ENCODE measurements around the gene WDTC1. TPM values are rescaled to one million over a fixed set of nuclear protein-coding genes. Genes with fewer than 3 reads are reported as not detected.

Gene WDTC1
- total RNA-seq, 1 experiment from 2014 or later = 19.0 TPM

GRCh38 chr1:27331426-27331825, 97.0 kb downstream of the WDTC1 start:
- no peak overlapping the region for H3T11ph ChIP-seq (ENCODE audit: low read length)
- H2BK20ac ChIP-seq (ENCODE audit: low read depth, low read length, poor library complexity, severe bottlenecking) = no peak overlapping the region
- Mint-ChIP-seq H3K36me3 (ENCODE audit: insufficient read depth in 1 of 3, low read depth in 3 of 3) (peaks cover 22 to 56% (median 43%) of the 10 kb centered on the region in 3 experiments; a peak in 6 of 7 replicates), H3K9me3 (no peaks in the 10 kb centered on the region), H3K27ac (no peak overlapping the region), H3K4me1 (no peaks in the 10 kb centered on the region), H3K27me3 (ENCODE audit: low read depth) (no peaks in the 10 kb centered on the region), H3K4me3 (no peak overlapping the region)
- no peaks in the 10 kb centered on the region for H3K23me2 ChIP-seq (ENCODE audit: insufficient read length, low read depth, low read length, poor library complexity, severe bottlenecking)
- no peak overlapping the region for H2BK120ac ChIP-seq (ENCODE audit: low read depth, low read length, poor library complexity, severe bottlenecking)
- H4K91ac ChIP-seq (ENCODE audit: insufficient read length, low read depth, low read length) = no peak overlapping the region
- no CpG with 5 or more reads among the region's 3 CpGs for WGBS (ENCODE audit: extremely low coverage, insufficient read length, low lambda C conversion rate)
- peaks cover 3% of the 10 kb centered on the region for H3K79me1 ChIP-seq (ENCODE audit: insufficient read depth, low read depth, low read length, poor library complexity, severe bottlenecking)
- no peaks in the 10 kb centered on the region for H3K9me3 ChIP-seq (ENCODE audit: control insufficient read depth, low read depth, low read length)
- no peak overlapping the region for H3K23ac ChIP-seq (ENCODE audit: insufficient read length, low read depth, low read length)
- H2BK15ac ChIP-seq (ENCODE audit: low read depth, low read length) = no peak overlapping the region
- no peak overlapping the region for H4K5ac ChIP-seq (ENCODE audit: insufficient read length, low read depth, low read length)
- no peak overlapping the region for H2AFZ ChIP-seq (ENCODE audit: low read length)
- H3K4me1 ChIP-seq (ENCODE audit: insufficient read depth, low read length) = no peaks in the 10 kb centered on the region
- H3K14ac ChIP-seq (ENCODE audit: insufficient read depth, low read length) = no peak overlapping the region
- peaks cover 2% of the 10 kb centered on the region; the same call in 1 of the 2 replicates for H3K79me2 ChIP-seq (ENCODE audit: insufficient read depth, low read length)
- DNase-seq = no peak
- H3K56ac ChIP-seq (ENCODE audit: insufficient read length, low read depth, low read length) = no peak overlapping the region
- no peak for TF ChIP-seq CTCF (conservative IDR thresholded peaks at IDR 0.05)
- no peak overlapping the region for H2AK5ac ChIP-seq (ENCODE audit: insufficient read length, low read length)
- H3K9ac ChIP-seq (ENCODE audit: extremely low read depth, insufficient read length, low read length) = no peak overlapping the region
- no peak overlapping the region for H4K8ac ChIP-seq (replicated peaks; ENCODE audit: insufficient read length, low read depth, low read length)
- H3K4ac ChIP-seq (ENCODE audit: low read depth, low read length) = no peak overlapping the region
- H2BK5ac ChIP-seq (ENCODE audit: insufficient read length, low read length) = no peak overlapping the region
- no peaks in the 10 kb centered on the region for H3K27me3 ChIP-seq (ENCODE audit: insufficient read depth, low read length)
- no peak overlapping the region for H3K18ac ChIP-seq (ENCODE audit: insufficient read length, low read depth, low read length)
- H3K4me2 ChIP-seq (ENCODE audit: insufficient read depth, insufficient read length, low read length) = no peak overlapping the region
- no peak overlapping the region for H2BK12ac ChIP-seq (ENCODE audit: insufficient read length, low read depth, low read length)
- H4K20me1 ChIP-seq (ENCODE audit: control insufficient read depth, insufficient read depth, insufficient read length) = no peaks in the 10 kb centered on the region
- H3K27ac ChIP-seq (ENCODE audit: insufficient read length, low read depth, low read length) = no peak overlapping the region
